HepG2 (cell line): ENCODE results near the gene FAM118A. TPM values are rescaled to one million over a fixed set of nuclear protein-coding genes. Genes with fewer than 3 reads are reported as not detected.

Experiments
- ASH2L ChIP-seq: fragments of 300-600, 200-600 bp; sonication (generic); IDR thresholded peaks from 2 replicates; pipeline ENCODE4 v1.7.0; 2017; ENCODE audit warnings: low read depth, mild to moderate bottlenecking, moderate library complexity, mixed read lengths, low read length; ENCODE audit not compliant: insufficient read length
- ELF4 ChIP-seq: sonication (generic); formaldehyde crosslinking; IDR thresholded peaks from 2 replicates; pipeline ENCODE4 v1.5.0; 2020; ENCODE audit warnings: missing genetic modification reagents, mild to moderate bottlenecking, moderate library complexity, borderline replicate concordance
- FOXA3 ChIP-seq: IDR thresholded peaks from 2 replicates; pipeline ENCODE4 v1.6.1; 2016; ENCODE audit warnings: missing genetic modification reagents, missing compliant biosample characterization
- HDAC2 ChIP-seq: sonication (generic); formaldehyde crosslinking; IDR thresholded peaks from 2 replicates; pipeline ENCODE4 v1.4.0; 2020; ENCODE audit warnings: missing genetic modification reagents
- MAFK ChIP-seq, 2 experiments: IDR thresholded peaks in 1 of 2; conservative IDR thresholded peaks in 1 of 2; 2 replicates each; pipeline ENCODE4 v1.6.1; 2011; ENCODE audit warnings: improper control_type of control experiment in 2 of 2, low read length in 2 of 2
- NAIF1 ChIP-seq: sonication (generic); formaldehyde crosslinking; IDR thresholded peaks from 2 replicates; pipeline ENCODE4 v1.5.0; 2020; ENCODE audit warnings: mild to moderate bottlenecking, missing genetic modification reagents, borderline replicate concordance
- RCOR2 ChIP-seq: IDR thresholded peaks from 2 replicates; pipeline ENCODE4 v1.6.1; 2016; ENCODE audit warnings: missing biosample characterization, missing genetic modification reagents
- RFX5 ChIP-seq: IDR thresholded peaks from 2 replicates; pipeline ENCODE4 v1.6.1; 2011; ENCODE audit warnings: low read depth, low read length, improper control_type of control experiment
- SSRP1 ChIP-seq: IDR thresholded peaks from 2 replicates; pipeline ENCODE4 v1.6.1; 2016; ENCODE audit warnings: control low read depth
- SYNCRIP ChIP-seq: fragments of 200-400 bp; formaldehyde crosslinking; IDR thresholded peaks from 2 replicates; pipeline ENCODE4 v1.6.1; 2018; ENCODE audit warnings: mild to moderate bottlenecking, low read depth, low read length; ENCODE audit not compliant: insufficient read depth
- TGIF2 ChIP-seq: IDR thresholded peaks from 2 replicates; pipeline ENCODE4 v1.6.1; 2016; ENCODE audit warnings: control low read depth, missing compliant biosample characterization
- ZIK1 ChIP-seq: sonication (generic); formaldehyde crosslinking; IDR thresholded peaks from 2 replicates; pipeline ENCODE4 v1.5.0; 2020; ENCODE audit warnings: mild to moderate bottlenecking, low read depth, missing genetic modification reagents, borderline replicate concordance
- ZNF263 ChIP-seq: sonication (generic); formaldehyde crosslinking; IDR thresholded peaks from 2 replicates; pipeline ENCODE4 v1.4.0; 2020; ENCODE audit warnings: missing genetic modification reagents
- ZNF510 ChIP-seq: sonication (generic); formaldehyde crosslinking; IDR thresholded peaks from 2 replicates; pipeline ENCODE4 v1.4.0; 2020; ENCODE audit warnings: low read depth, mild to moderate bottlenecking, missing genetic modification reagents
- ZNF563 ChIP-seq: sonication (generic); formaldehyde crosslinking; IDR thresholded peaks from 2 replicates; pipeline ENCODE4 v1.8.0; 2022; ENCODE audit warnings: mild to moderate bottlenecking, moderate library complexity, missing genetic modification reagents
- ZNF749 ChIP-seq: sonication (generic); formaldehyde crosslinking; IDR thresholded peaks from 2 replicates; pipeline ENCODE4 v1.8.0; 2022; ENCODE audit warnings: mild to moderate bottlenecking, missing genetic modification reagents, moderate library complexity, borderline replicate concordance
- polyA plus RNA-seq, 8 experiments: library from polyadenylated mRNA; depleted of rRNA in 3 of 8; stranded (reverse) in 7 of 8; unstranded in 1 of 8; fragments of >200 nt; fragmentation: Illumina TruSeq in 4 of 8; extraction: Trizol in 4 of 8; gene quantifications; 2 replicates each; pipeline versions ENCODE4 v1.2.1 to v1.2.3, GENCODE V29; 2011 to 2016; ENCODE audit warnings: low read depth in 4 of 8, missing spikeins in 1 of 8, mixed read lengths in 1 of 8; ENCODE audit not compliant: insufficient read depth in 1 of 8
- total RNA-seq, 5 experiments: library from RNA; depleted of rRNA; stranded (reverse); fragments of >200 nt; fragmentation: Illumina TruSeq; extraction: Trizol; gene quantifications; 2 replicates each; pipeline ENCODE4 v1.2.3, GENCODE V29; 2016; ENCODE audit warnings: low read depth in 1 of 5
- TF ChIP-seq, protein P1 (sequence below): IDR thresholded peaks from 2 replicates; pipeline ENCODE4 v1.6.1; 2018; ENCODE audit warnings: missing genetic modification reagents, mild to moderate bottlenecking, missing compliant biosample characterization
- TF ChIP-seq, protein P2 (sequence below): sonication (generic); formaldehyde crosslinking; IDR thresholded peaks from 2 replicates; pipeline ENCODE4 v1.4.0; 2020; ENCODE audit warnings: missing genetic modification reagents
- TF ChIP-seq, protein P3 (sequence below): sonication (generic); formaldehyde crosslinking; IDR thresholded peaks from 2 replicates; pipeline ENCODE4 v1.4.0; 2020; ENCODE audit warnings: missing genetic modification reagents
- TF ChIP-seq, protein P4 (sequence below): sonication (generic); formaldehyde crosslinking; IDR thresholded peaks from 2 replicates; pipeline ENCODE4 v1.5.0; 2020; ENCODE audit warnings: mild to moderate bottlenecking, missing genetic modification reagents, borderline replicate concordance
- TF ChIP-seq, protein P5 (sequence below): sonication (generic); formaldehyde crosslinking; IDR thresholded peaks from 2 replicates; pipeline ENCODE4 v1.9.0; 2021; ENCODE audit warnings: missing genetic modification reagents, mild to moderate bottlenecking, borderline replicate concordance

FAM118A gene
- total and polyA plus RNA-seq, 2 of the 13 experiments (the other 11 are each of a cell fraction or from before 2014, with no cell fraction given): 36.7 to 48.2 TPM

DNA sequence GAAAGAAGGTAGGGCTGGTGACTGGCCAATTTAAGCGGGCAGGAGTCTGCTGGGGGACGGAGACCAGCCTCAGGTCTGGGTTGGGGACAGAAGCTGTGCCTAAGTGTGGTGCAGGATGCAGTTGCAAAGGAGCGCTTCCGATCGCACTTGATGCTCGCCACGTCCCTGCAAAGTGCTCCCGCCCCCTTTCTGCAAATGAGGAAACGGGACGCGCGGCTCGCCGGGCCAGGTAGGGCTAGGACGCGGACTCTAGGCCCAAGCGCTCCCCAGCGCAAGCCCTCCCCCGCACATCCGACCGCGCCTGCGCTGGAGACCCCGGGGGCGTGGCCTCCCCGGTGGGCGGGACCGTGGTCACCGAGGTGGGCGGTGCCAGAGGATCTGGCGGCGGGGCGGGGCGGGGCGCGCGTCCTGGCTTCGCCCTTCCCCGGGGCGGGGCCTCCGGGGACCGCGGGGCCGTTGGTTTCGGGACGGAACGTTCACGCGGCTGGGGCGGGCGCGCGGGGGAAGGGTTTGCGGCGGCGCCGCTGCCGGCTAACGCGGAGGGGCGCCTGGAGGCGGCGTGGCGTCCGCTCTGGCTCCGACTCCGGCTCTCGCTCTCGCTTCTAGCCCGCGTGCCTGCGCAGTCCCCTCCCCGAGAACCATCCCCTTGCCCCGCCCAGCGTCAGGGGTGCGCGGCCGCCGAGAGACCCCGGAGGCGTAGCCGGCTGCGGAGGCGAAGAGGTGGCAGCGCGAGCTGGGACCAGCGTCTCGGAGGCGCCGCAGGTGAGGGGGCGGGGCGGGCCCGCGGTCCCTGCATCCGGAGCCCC lies at the start of gene FAM118A (continued):
- peak; percentile 80 for TF ChIP-seq ZNF263 (CRISPR knock-in tag)
- TF ChIP-seq, protein P1, sequence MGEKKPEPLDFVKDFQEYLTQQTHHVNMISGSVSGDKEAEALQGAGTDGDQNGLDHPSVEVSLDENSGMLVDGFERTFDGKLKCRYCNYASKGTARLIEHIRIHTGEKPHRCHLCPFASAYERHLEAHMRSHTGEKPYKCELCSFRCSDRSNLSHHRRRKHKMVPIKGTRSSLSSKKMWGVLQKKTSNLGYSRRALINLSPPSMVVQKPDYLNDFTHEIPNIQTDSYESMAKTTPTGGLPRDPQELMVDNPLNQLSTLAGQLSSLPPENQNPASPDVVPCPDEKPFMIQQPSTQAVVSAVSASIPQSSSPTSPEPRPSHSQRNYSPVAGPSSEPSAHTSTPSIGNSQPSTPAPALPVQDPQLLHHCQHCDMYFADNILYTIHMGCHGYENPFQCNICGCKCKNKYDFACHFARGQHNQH: peak; percentile 24; the same call in 1 of the 2 replicates
- TF ChIP-seq, protein P2, sequence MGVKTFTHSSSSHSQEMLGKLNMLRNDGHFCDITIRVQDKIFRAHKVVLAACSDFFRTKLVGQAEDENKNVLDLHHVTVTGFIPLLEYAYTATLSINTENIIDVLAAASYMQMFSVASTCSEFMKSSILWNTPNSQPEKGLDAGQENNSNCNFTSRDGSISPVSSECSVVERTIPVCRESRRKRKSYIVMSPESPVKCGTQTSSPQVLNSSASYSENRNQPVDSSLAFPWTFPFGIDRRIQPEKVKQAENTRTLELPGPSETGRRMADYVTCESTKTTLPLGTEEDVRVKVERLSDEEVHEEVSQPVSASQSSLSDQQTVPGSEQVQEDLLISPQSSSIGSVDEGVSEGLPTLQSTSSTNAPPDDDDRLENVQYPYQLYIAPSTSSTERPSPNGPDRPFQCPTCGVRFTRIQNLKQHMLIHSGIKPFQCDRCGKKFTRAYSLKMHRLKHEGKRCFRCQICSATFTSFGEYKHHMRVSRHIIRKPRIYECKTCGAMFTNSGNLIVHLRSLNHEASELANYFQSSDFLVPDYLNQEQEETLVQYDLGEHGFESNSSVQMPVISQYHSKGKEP (CRISPR knock-in tag): no peak
- peak; percentile 30; the same call in 1 of the 2 replicates for TF ChIP-seq HDAC2 (CRISPR knock-in tag)
- no peak for TF ChIP-seq MAFK (conservative IDR thresholded peaks at IDR 0.05 in 1 of 2, IDR thresholded peaks at IDR 0.05 in 1 of 2; ENCODE audit: low read length in 2 of 2)
- no peak; the same call in 1 of the 2 replicates for TF ChIP-seq ZNF510 (CRISPR knock-in tag)
- TF ChIP-seq RCOR2: no peak
- TF ChIP-seq RFX5: no peak; the same call in 1 of the 2 replicates
- no peak for TF ChIP-seq SYNCRIP
- TF ChIP-seq TGIF2: no peak; the same call in 1 of the 2 replicates
- peak; percentile 40; the same call in 1 of the 2 replicates for TF ChIP-seq ZNF563 (CRISPR knock-in tag)
- TF ChIP-seq, protein P3, sequence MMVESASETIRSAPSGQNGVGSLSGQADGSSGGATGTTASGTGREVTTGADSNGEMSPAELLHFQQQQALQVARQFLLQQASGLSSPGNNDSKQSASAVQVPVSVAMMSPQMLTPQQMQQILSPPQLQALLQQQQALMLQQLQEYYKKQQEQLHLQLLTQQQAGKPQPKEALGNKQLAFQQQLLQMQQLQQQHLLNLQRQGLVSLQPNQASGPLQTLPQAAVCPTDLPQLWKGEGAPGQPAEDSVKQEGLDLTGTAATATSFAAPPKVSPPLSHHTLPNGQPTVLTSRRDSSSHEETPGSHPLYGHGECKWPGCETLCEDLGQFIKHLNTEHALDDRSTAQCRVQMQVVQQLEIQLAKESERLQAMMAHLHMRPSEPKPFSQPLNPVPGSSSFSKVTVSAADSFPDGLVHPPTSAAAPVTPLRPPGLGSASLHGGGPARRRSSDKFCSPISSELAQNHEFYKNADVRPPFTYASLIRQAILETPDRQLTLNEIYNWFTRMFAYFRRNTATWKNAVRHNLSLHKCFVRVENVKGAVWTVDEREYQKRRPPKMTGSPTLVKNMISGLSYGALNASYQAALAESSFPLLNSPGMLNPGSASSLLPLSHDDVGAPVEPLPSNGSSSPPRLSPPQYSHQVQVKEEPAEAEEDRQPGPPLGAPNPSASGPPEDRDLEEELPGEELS: peak; percentile 31; the same call in 1 of the 2 replicates
- no peak for TF ChIP-seq ELF4
- no peak for TF ChIP-seq ZIK1 (CRISPR knock-in tag)
- no peak for TF ChIP-seq NAIF1 (CRISPR knock-in tag)
- no peak for TF ChIP-seq SSRP1 (CRISPR knock-in tag)
- TF ChIP-seq, protein P4, sequence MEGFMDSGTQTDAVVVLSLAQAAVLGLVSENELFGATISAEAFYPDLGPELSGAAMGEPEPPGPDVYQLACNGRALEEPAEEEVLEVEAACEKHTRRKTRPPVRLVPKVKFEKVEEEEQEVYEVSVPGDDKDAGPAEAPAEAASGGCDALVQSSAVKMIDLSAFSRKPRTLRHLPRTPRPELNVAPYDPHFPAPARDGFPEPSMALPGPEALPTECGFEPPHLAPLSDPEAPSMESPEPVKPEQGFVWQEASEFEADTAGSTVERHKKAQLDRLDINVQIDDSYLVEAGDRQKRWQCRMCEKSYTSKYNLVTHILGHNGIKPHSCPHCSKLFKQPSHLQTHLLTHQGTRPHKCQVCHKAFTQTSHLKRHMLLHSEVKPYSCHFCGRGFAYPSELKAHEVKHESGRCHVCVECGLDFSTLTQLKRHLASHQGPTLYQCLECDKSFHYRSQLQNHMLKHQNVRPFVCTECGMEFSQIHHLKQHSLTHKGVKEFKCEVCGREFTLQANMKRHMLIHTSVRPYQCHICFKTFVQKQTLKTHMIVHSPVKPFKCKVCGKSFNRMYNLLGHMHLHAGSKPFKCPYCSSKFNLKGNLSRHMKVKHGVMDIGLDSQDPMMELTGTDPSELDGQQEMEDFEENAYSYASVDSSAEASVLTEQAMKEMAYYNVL (CRISPR knock-in tag): peak; percentile 62
- no peak; the same call in none of the 2 replicates for TF ChIP-seq FOXA3 (CRISPR knock-in tag)
- peak; percentile 12 for TF ChIP-seq ASH2L
- 0 out of 2 replicates have a peak, but pooled peaks have one; percentile 29 for TF ChIP-seq ZNF749 (CRISPR knock-in tag)
- TF ChIP-seq, protein P5, sequence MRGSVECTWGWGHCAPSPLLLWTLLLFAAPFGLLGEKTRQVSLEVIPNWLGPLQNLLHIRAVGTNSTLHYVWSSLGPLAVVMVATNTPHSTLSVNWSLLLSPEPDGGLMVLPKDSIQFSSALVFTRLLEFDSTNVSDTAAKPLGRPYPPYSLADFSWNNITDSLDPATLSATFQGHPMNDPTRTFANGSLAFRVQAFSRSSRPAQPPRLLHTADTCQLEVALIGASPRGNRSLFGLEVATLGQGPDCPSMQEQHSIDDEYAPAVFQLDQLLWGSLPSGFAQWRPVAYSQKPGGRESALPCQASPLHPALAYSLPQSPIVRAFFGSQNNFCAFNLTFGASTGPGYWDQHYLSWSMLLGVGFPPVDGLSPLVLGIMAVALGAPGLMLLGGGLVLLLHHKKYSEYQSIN (CRISPR knock-in tag): no peak
